Spleen (tissue), 11 donors: ENCODE measurements around the gene TCEAL9. TPM values are rescaled to one million over a fixed set of nuclear protein-coding genes. Genes with fewer than 3 reads are reported as not detected.

Experiments used
- DNase-seq: peaks from one replicate; pipeline ENCODE4 v3.0.0-alpha.2; 2020
- H3K27ac ChIP-seq, 8 donors: fragments of 200-600 bp; sonication (generic) in 7 of 8; 1 replicate in 4 of 8; 2 replicates in 4 of 8; pipeline versions ENCODE4 v1.5.0 to v1.8.0; 2016 to 2021; ENCODE audit warnings: inconsistent platforms in 4 of 8, mild to moderate bottlenecking in 4 of 8, moderate library complexity in 1 of 8
- H3K27me3 ChIP-seq, 7 donors: fragments of 200-600 bp; sonication (generic) in 6 of 7; replicated peaks in 1 of 7; 1 replicate in 4 of 7; 2 replicates in 3 of 7; pipeline versions ENCODE4 v1.5.0 to v1.8.0; 2016 to 2021; ENCODE audit warnings: inconsistent platforms in 3 of 7, mild to moderate bottlenecking in 1 of 7
- H3K36me3 ChIP-seq, 6 donors: fragments of 200-600 bp; sonication (generic) in 5 of 6; 1 replicate in 4 of 6; 2 replicates in 2 of 6; pipeline versions ENCODE4 v1.5.0 to v1.8.0; 2016 to 2021; ENCODE audit warnings: inconsistent platforms in 2 of 6
- H3K4me1 ChIP-seq, 6 donors: fragments of 200-600 bp; sonication (generic) in 5 of 6; 1 replicate in 3 of 6; 2 replicates in 3 of 6; pipeline versions ENCODE4 v1.5.0 to v1.8.0; 2016 to 2021; ENCODE audit warnings: inconsistent platforms in 3 of 6
- H3K4me3 ChIP-seq, 8 donors: fragments of 200-600 bp; sonication (generic) in 7 of 8; 1 replicate in 4 of 8; 2 replicates in 4 of 8; pipeline versions ENCODE4 v1.5.0 to v1.8.0; 2016 to 2021; ENCODE audit warnings: inconsistent platforms in 4 of 8, mild to moderate bottlenecking in 4 of 8, moderate library complexity in 2 of 8
- H3K9me3 ChIP-seq, 8 donors: fragments of 200-600 bp; sonication (generic) in 7 of 8; 1 replicate in 4 of 8; 2 replicates in 4 of 8; pipeline versions ENCODE4 v1.5.0 to v1.8.0; 2016 to 2021; ENCODE audit warnings: inconsistent platforms in 4 of 8
- CTCF ChIP-seq, 11 experiments: fragments of 200-600 bp in 7 of 11; fragments of 450-650 bp in 4 of 11; sonication (generic) in 4 of 11; IDR thresholded peaks in 8 of 11; conservative IDR thresholded peaks in 3 of 11; 1 replicate in 7 of 11; 2 replicates in 4 of 11; pipeline versions ENCODE4 v1.4.0 to v1.8.0; 2016 to 2021; ENCODE audit warnings: antibody characterized with exemption in 11 of 11, inconsistent platforms in 4 of 11, mild to moderate bottlenecking in 1 of 11
- POLR2A ChIP-seq, 3 donors: fragments of 450-650 bp; IDR thresholded peaks; one replicate each; pipeline ENCODE4 v1.5.1; 2017; ENCODE audit warnings: antibody characterized with exemption in 3 of 3, mild to moderate bottlenecking in 1 of 3
- POLR2AphosphoS5 ChIP-seq, 3 donors: sonication (generic); formaldehyde crosslinking; IDR thresholded peaks; one replicate each; pipeline ENCODE4 v1.5.1; 2017; ENCODE audit warnings: antibody characterized with exemption in 3 of 3
- WGBS, 5 donors: extraction: QIAGEN DNeasy Blood & Tissue Kit in 3 of 5; methylation state at CpG; one replicate each; pipeline versions ENCODE4 v1.1.5 to v1.1.7; 2013 to 2018; 5-methylcytosine and 5-hydroxymethylcytosine counted together
- intact Hi-C: fragments of 100-400 bp; cut with DNase I; formaldehyde crosslinking; loops from one replicate; pipeline ENCODE4 v1.15.0; 2023; ENCODE audit warnings: low total_unique reads
- polyA plus RNA-seq, 3 donors: library from polyadenylated mRNA; stranded (reverse); fragments of 200-250 nt; gene quantifications; one replicate each; pipeline ENCODE4 v1.2.1, GENCODE V29; 2013
- total RNA-seq, 7 donors: library from RNA; depleted of rRNA in 3 of 7; stranded (reverse); fragments of >200 nt in 3 of 7; fragmentation: NEBNext Ultra II Directional in 4 of 7; extraction: Animal tissue kit (Norgen Biotek cat#: 25700) in 4 of 7; gene quantifications; one replicate each; pipeline versions ENCODE4 v1.1.0 to v1.2.1, GENCODE V29; 2016 to 2021
- donor health status: healthy with polysubstance abuse.
- donor health status: DM: no; HTN: no; CAD: no; lungs with moderate emphysema.
- donor health status: DM: no; HTN: no; CAD: no.
- donor health status: Bipolar disorder and iron deficiency.
- donor health status: healthy.
- donor health status: DM: no; HTN: no; CAD: no.
- donor health status: DM: yes; HTN: yes; CAD: no.

The TCEAL9 gene
- total and polyA plus RNA-seq, 10 donors = 27.4 to 72.0 (median 43.5) TPM

GRCh38 chrX:103343105-103343504 is 13.2 kb upstream of the TCEAL9 start:
- Histone ChIP-seq H3K9me3 (no peaks in the 10 kb centered on the region), H3K36me3 (no peaks in the 10 kb centered on the region), H3K27me3 (peaks cover 0 to 16% (median 0%) of the 10 kb centered on the region in 7 donors), H3K27ac (no peak overlapping the region), H3K4me1 (no peaks in the 10 kb centered on the region), H3K4me3 (no peak overlapping the region)
- TF ChIP-seq POLR2AphosphoS5 (IDR thresholded peaks at IDR 0.05) (no peak), POLR2A (IDR thresholded peaks at IDR 0.05) (no peak), CTCF (IDR thresholded peaks at IDR 0.05 in 8 of 11, conservative IDR thresholded peaks at IDR 0.05 in 3 of 11) (peak; percentile 22 to 71 (median 58))
- 3 to 24% (median 6%) methylated on average over 2 of the region's 2 CpGs for WGBS, 5 donors
- intact Hi-C loops = loop anchor here (10.0 kb wide), 1 partner anchor 122 kb away; no protein-coding TSS in a partner anchor
- DNase-seq = no peak

GRCh38 chrX:103344606-103345005 is 11.7 kb upstream of the TCEAL9 start:
- Histone ChIP-seq H3K4me3 (no peak overlapping the region), H3K4me1 (no peaks in the 10 kb centered on the region), H3K27ac (no peak overlapping the region), H3K36me3 (no peaks in the 10 kb centered on the region), H3K27me3 (peaks cover 0 to 21% (median 0%) of the 10 kb centered on the region in 7 donors), H3K9me3 (no peaks in the 10 kb centered on the region)
- whole genome bisulfite sequencing, 5 donors = 45 to 60% (median 54%) methylated on average over 2 of the region's 2 CpGs
- TF ChIP-seq POLR2AphosphoS5 (IDR thresholded peaks at IDR 0.05) (no peak), POLR2A (IDR thresholded peaks at IDR 0.05) (no peak), CTCF (IDR thresholded peaks at IDR 0.05 in 8 of 11, conservative IDR thresholded peaks at IDR 0.05 in 3 of 11) (no peak)
- DNase-seq = no peak
- intact Hi-C loops = loop anchor here (10.0 kb wide), 1 partner anchor 120 kb away; no protein-coding TSS in a partner anchor

GRCh38 chrX:103347682-103348397 is 8.5 kb upstream of the TCEAL9 start:
- Histone ChIP-seq H3K27me3 (peaks cover 0 to 21% (median 0%) of the 10 kb centered on the region in 7 donors), H3K4me3 (no peak overlapping the region), H3K27ac (no peak overlapping the region), H3K9me3 (no peaks in the 10 kb centered on the region), H3K4me1 (no peaks in the 10 kb centered on the region), H3K36me3 (no peaks in the 10 kb centered on the region)
- intact Hi-C loops = loop anchor here (10.0 kb wide), 1 partner anchor 117 kb away; no protein-coding TSS in a partner anchor
- no peak for DNase-seq
- TF ChIP-seq POLR2A (IDR thresholded peaks at IDR 0.05) (no peak), POLR2AphosphoS5 (IDR thresholded peaks at IDR 0.05) (no peak), CTCF (IDR thresholded peaks at IDR 0.05 in 8 of 11, conservative IDR thresholded peaks at IDR 0.05 in 3 of 11) (no peak)
- WGBS, 5 donors = 65 to 90% (median 75%) methylated on average over 28 to 29 of the region's 29 CpGs

GRCh38 chrX:103356858-103357257 is 552 bp downstream of the TCEAL9 start:
- no peak for DNase-seq
- TF ChIP-seq CTCF (IDR thresholded peaks at IDR 0.05 in 8 of 11, conservative IDR thresholded peaks at IDR 0.05 in 3 of 11) (no peak), POLR2A (IDR thresholded peaks at IDR 0.05) (no peak), POLR2AphosphoS5 (IDR thresholded peaks at IDR 0.05) (no peak)
- H3K27ac ChIP-seq = peak overlapping the region; percentile 49 to 89 (median 84)
- H3K9me3 ChIP-seq = no peaks in the 10 kb centered on the region
- H3K4me3 ChIP-seq = peak overlapping the region; percentile 23 to 72 (median 40)
- no peaks in the 10 kb centered on the region for H3K4me1 ChIP-seq
- intact Hi-C loops = no loop called here
- 1 to 25% (median 5%) methylated on average over 5 to 13 of the region's 13 CpGs for WGBS, 5 donors
- H3K27me3 ChIP-seq = peaks cover 0 to 18% (median 0%) of the 10 kb centered on the region in 7 donors
- H3K36me3 ChIP-seq = no peaks in the 10 kb centered on the region
